Amniotic stem cell (primary cell): Measurements from ENCODE around the gene IRX1.

Experiments
- DNase-seq: peaks from one replicate; lab custom pipeline; 2025; lab: John Stamatoyannopoulos, UW

Gene IRX1

GRCh38 chr5:3650868-3651267 lies 55.2 kb downstream of the IRX1 start:
- DNase-seq, result no peak
